ENCODE results near the gene KCNG2.
"Not testable (repeated sequence)": the region's sequence is repeated elsewhere in the genome, so short reads cannot be mapped to it uniquely, and the experiment has no call there.

The KCNG2 gene

DNA sequence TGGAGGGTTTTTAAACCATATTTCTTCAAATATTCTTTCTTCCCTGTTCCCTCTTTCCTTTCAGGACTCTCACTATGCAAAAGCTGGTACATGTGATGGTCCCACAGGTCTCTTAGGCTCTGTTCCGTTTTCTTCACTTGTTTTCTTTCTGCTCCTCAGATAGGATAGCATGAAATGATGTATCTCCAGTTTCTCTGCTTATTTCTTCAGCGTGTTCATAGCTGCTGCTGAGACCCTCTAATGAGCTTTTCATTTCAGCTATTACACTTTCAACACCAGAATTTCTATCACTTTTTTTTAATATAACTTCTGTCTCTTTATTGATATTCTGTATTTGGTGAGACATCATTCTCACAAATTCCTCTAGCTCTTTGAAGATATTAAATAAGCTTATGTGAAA is 63.9 kb downstream of the KCNG2 start:
- no peak for TF ChIP-seq CTCF (IDR thresholded peaks at IDR 0.05; ENCODE audit: low read length, missing control alignments)
- H3K4me3 ChIP-seq (replicated peaks; ENCODE audit: low read depth, low read length), result no peak overlapping the region

DNA sequence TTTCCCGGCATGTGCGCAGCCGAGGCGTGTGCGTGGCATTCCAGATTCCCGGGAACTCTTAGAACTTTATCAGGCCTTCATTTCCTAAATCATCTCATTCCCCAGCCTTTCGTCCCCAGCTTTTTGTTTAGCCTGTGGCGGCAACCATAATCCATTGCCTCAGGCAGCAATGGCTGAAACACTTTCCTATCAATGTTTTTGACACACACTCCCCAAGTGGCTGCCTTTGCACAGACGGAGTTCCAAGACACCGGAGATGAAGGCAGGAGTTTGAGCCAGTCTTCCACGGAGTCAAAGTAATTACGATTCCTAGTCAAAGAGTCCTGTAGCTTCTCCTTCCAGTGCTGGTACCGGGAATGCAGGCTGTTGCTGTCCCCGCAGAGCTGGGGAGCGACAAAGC is 64.8 kb downstream of the KCNG2 start:
- no peak for TF ChIP-seq CTCF (IDR thresholded peaks at IDR 0.05; ENCODE audit: low read length, missing control alignments)
- H3K4me3 ChIP-seq (replicated peaks; ENCODE audit: low read depth, low read length), result no peak overlapping the region
- no peak for DNase-seq (ENCODE audit: low read depth)

More for the DNA sequence above, 63.9 kb downstream of the KCNG2 start:
- DNase-seq (ENCODE audit: low read depth), result no peak

GRCh38 chr18:79863161-79864005 is 65.6 kb downstream of the KCNG2 start:
- no peak for TF ChIP-seq CTCF (IDR thresholded peaks at IDR 0.05; ENCODE audit: low read length, missing control alignments)
- no peak overlapping the region for H3K4me3 ChIP-seq (replicated peaks; ENCODE audit: low read depth, low read length)

DNA sequence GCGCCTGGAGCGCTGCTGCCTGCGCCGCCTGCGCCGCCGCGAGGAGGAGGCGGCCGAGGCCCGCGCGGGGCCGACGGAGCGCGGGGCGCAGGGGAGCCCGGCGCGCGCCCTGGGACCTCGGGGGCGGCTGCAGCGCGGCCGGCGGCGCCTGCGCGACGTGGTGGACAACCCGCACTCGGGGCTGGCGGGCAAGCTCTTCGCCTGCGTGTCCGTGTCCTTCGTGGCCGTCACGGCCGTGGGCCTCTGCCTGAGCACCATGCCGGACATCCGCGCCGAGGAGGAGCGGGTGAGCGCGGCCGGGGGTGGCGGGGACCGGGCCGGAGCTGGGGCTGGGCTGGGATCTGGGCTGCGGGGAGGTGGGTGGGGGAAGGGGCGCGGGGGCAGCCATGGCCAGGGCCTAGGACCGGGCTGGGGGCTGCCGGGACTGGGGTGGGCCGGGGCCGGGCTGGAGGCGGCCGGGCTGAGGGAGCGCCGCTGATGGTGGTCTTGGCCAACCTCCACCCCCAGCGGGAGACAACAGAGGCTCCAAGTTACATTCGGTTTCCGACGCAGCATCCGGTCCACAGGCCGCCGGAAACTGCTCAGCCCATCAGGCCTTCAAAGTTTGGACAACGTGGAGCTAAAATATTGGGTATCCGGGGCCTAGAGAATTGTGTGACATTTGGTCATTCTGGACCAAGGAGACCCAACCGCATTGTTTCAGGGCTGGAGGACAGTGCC is 66.4 kb downstream of the KCNG2 start:
- TF ChIP-seq CTCF (IDR thresholded peaks at IDR 0.05; ENCODE audit: low read length, missing control alignments), result no peak
- H3K4me3 ChIP-seq (replicated peaks; ENCODE audit: low read depth, low read length), result no peak overlapping the region
- no peak for DNase-seq (ENCODE audit: low read depth)

More at GRCh38 chr18:79863161-79864005, 65.6 kb downstream of the KCNG2 start:
- DNase-seq (ENCODE audit: low read depth), result no peak

GRCh38 chr18:79864955-79865354 is 67.2 kb downstream of the KCNG2 start:
- not testable (repeated sequence) for H3K4me3 ChIP-seq (replicated peaks; ENCODE audit: low read depth, low read length); DNase-seq (ENCODE audit: low read depth)

GRCh38 chr18:79865951-79866350 is 68.2 kb downstream of the KCNG2 start:
- not testable (repeated sequence) for H3K4me3 ChIP-seq (replicated peaks; ENCODE audit: low read depth, low read length); DNase-seq (ENCODE audit: low read depth)

- no peak for TF ChIP-seq CTCF (IDR thresholded peaks at IDR 0.05; ENCODE audit: low read length, missing control alignments)
- no peak overlapping the region for H3K4me3 ChIP-seq (replicated peaks; ENCODE audit: low read depth, low read length)
- DNase-seq (ENCODE audit: low read depth), result peak; percentile 22
Measured at GRCh38 chr18:79866889-79867574, 69.3 kb downstream of the KCNG2 start.
